ENCODE measurements around the gene ASB10.

The ASB10 gene

GRCh38 chr7:151186640-151187408, at the start of gene ASB10:
Gene ASB10 (minus strand): TSS chr7:151187250. CDS start chr7:151187130, 120 bp downstream.
- DNase-seq = no peak

GRCh38 chr7:151236406-151236805, 49.4 kb upstream of the ASB10 start:
- DNase-seq = no peak

GRCh38 chr7:151235091-151235787, 48.2 kb upstream of the ASB10 start:
- no peak for DNase-seq

- DNase-seq = no peak
These were observed 46.8 kb upstream of the ASB10 start for GRCh38 chr7:151233804-151234203.

- DNase-seq = peak; percentile 88
These were observed 46.1 kb upstream of the ASB10 start for GRCh38 chr7:151232917-151233701.

- DNase-seq = peak; percentile 94
These were observed 45.3 kb upstream of the ASB10 start, which contains the start of gene CHPF2 for GRCh38 chr7:151232091-151232916. Gene CHPF2 (plus strand): TSS chr7:151232483. CDS start chr7:151234012, 1,529 bp downstream.

GRCh38 chr7:151231080-151231479, 44.0 kb upstream of the ASB10 start:
- DNase-seq = no peak

- DNase-seq = no peak
These were observed 42.2 kb upstream of the ASB10 start for GRCh38 chr7:151229249-151229648.

- DNase-seq = no peak
These were observed 41.2 kb upstream of the ASB10 start for GRCh38 chr7:151228024-151228866.

GRCh38 chr7:151226875-151227782, 40.1 kb upstream of the ASB10 start, which contains the start of gene ABCF2:
Gene ABCF2 (minus strand): TSS chr7:151227205. CDS start chr7:151226458, 747 bp downstream.
- DNase-seq = peak; percentile 99

- DNase-seq = no peak
These were observed 39.5 kb upstream of the ASB10 start for GRCh38 chr7:151226560-151226874.

GRCh38 chr7:151225948-151226510, 39.0 kb upstream of the ASB10 start:
- no peak for DNase-seq

- DNase-seq = no peak
These were observed 36.7 kb upstream of the ASB10 start for GRCh38 chr7:151223728-151224127.

GRCh38 chr7:151218170-151218569, 31.1 kb upstream of the ASB10 start:
- DNase-seq = no peak

GRCh38 chr7:151215396-151215795, 28.3 kb upstream of the ASB10 start:
- no peak for DNase-seq

GRCh38 chr7:151213826-151214225, 26.8 kb upstream of the ASB10 start:
- DNase-seq = no peak

- DNase-seq = no peak
These were observed 25.6 kb upstream of the ASB10 start for GRCh38 chr7:151212626-151213025.

- DNase-seq = no peak
These were observed 24.2 kb upstream of the ASB10 start for GRCh38 chr7:151211155-151211772.

GRCh38 chr7:151210087-151210854, 23.2 kb upstream of the ASB10 start, which contains the start of gene H2BK1:
Gene H2BK1 (minus strand): TSS chr7:151210488. CDS start chr7:151210318, 170 bp downstream.
- DNase-seq = no peak

Measured in stimulated activated CD4-positive, alpha-beta T cell treated with anti-CD3 and anti-CD28 coated beads, Interleukin-15, amount 100 ng/mL, for 24 hours (primary cell).